Daoy (cell line): ENCODE results near the gene SRGAP3. TPM values are rescaled to one million over a fixed set of nuclear protein-coding genes. Genes with fewer than 3 reads are reported as not detected.

Source experiments
- DNase-seq: peaks from one replicate; pipeline ENCODE4 v3.0.0-alpha.2; 2015; ENCODE audit warnings: low read depth
- total RNA-seq: library from RNA; depleted of rRNA; stranded (reverse); fragments of >200 nt; shearing (Covaris generic); gene quantifications from 2 replicates; pipeline ENCODE4 v1.2.3, GENCODE V29; 2014

Gene SRGAP3
- total RNA-seq, 1 experiment from 2014 or later: 5.0 TPM

DNA sequence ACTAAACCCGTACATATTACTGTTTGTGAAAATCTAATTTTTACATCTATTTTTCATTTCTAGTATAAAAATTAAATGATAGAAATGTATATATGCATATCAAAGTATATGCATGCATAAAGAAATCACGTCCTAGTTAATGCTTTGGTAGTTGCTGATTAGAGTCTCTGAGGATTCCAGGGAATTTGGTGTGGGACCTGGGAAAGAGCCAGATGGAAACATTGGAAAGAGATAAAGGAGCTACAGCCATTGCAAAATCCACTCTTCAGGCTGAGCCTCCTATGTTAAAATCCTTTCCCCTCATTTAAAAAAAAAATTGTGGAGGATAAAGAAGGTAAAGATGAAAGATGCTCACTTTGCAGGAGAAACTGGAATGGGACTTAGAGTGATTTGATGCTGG lies 134.1 kb downstream of the SRGAP3 start:
- DNase-seq: no peak

DNA sequence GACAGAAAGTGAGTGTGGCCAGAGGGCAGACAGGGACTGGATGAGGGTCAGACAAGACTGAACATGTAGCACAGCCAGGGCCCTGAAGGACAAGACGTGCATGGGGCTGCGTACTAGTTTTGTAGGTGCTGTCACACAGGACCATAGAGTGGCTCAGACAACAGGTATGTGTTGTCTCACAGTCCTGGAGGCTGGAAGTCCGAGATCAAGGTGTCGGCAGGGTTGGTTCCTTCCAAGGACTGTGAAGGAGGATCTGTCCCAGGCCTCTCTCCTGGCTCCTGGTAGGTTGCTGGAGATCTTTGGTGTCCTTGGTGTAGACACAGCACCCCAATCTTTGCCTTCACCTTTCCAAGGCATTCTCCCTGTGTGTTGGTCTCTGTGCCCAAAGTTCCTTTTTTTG lies 136.4 kb downstream of the SRGAP3 start:
- DNase-seq: no peak

DNA sequence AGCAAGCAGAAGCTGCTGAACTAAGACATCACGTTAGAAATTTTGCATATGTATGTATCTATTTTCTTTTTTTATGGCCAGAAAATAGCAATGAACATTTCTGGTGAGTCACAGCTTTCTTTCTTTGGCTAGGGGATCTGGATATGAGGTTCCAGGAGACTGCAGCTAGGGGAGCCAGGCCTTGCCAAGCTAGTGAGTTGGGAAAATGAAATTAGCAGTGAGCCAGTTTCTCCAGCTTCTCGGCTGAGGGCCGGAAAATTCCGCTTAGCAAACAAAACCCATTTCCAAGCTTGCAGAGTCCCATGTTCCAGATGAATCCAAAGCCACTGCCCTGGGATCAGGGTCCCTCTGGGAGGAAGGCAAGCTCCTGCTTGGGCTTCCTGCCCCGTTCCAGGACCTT lies 137.6 kb downstream of the SRGAP3 start:
- DNase-seq: no peak

DNA sequence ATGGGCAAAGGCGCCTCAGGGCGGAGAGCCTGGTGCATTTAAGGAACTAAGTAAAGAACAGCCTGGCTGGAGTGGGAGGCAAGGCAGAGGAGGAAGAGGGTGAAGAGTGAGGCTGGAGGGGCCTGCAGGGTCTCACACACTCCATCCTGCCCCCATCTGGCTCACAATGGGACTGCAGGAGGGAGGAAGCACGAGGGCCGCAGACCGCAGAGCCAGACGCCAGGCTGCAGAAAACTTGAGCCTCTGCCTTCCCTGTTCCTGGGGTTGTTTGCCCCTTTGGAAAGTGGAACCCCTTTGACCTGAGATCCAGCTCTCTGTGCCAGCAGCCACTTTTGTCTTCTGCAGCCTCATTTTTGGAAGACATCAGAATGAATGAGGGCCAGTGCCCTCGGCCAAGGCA lies 138.0 kb downstream of the SRGAP3 start:
- no peak for DNase-seq

GRCh38 chr3:9110802-9111201 lies 138.6 kb downstream of the SRGAP3 start:
- no peak for DNase-seq

DNA sequence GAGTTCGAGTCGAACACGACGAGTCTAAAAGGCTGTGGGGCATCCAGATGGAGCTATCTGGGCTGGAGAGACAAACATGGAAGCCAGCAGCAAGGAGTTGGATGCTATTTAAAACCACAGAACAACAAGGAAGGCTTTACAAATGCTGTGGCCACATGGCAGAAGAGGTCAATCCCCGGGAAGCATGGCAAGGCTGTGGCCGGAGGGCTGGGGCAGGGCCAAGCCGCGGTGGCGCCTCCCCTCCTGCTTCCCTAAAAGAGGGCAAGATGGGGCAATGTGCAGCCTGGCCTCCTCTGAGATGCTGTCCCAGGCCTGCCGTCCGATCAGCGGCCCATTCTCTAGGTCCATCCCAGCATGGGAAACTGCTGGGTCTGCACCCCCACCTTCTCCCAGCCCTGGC lies 139.1 kb downstream of the SRGAP3 start:
- no peak for DNase-seq

GRCh38 chr3:9109568-9109914 lies 139.9 kb downstream of the SRGAP3 start:
- DNase-seq: no peak

DNA sequence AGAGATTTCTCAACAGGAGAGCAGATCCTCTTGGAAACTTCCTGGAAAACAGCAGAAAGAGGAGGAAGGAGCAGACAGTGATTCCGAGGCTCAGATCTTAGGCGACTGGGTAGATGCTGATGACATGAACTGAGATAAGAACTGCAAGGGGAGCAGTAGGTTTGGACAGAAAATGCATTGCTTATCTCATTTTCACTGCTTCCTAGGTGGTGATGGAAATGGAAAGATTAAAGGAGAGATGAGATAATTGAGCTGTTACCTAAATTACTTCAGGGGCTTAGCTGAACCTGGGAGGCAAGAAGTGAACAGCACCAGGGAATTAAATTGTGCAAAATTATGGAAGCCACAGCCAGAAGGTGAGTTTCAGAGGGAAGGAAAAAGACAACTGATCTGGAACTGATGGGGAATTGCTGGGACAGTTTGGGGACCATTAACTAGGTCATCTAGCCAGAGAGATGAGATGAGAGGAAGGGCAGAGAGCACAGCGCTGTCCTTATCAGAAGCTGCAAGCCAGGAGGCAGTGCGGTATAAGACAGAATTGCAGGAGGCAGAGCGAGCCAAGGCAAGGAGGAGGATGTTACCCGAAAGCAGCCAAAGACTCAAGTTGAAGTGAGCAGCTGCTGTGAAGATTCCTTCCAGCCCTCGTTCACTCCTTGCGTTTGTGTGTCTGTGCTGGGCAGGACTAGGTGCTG lies 140.4 kb downstream of the SRGAP3 start:
- DNase-seq: no peak

DNA sequence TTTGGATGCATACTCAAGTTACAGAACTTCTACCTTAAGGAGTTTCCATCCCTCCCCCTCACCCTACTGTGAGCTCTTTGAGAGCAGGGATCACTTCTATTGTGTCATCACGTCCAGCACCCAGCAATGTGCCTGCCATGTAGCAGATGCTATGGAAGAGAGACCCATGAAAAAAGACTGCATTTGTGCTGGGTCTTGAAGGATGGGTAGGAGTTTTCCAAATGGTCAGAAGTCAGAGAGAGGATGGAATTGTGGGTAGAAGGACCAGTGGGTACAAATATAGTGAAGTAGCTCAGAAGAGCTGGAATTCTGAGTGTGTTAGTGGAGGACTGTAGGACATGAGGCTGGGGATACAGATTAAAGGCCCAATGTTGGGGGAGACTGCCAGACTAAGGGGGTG lies 141.7 kb downstream of the SRGAP3 start:
- DNase-seq: no peak

- peak; percentile 17 for DNase-seq
These were observed 144.0 kb downstream of the SRGAP3 start for GRCh38 chr3:9105421-9105820.

DNA sequence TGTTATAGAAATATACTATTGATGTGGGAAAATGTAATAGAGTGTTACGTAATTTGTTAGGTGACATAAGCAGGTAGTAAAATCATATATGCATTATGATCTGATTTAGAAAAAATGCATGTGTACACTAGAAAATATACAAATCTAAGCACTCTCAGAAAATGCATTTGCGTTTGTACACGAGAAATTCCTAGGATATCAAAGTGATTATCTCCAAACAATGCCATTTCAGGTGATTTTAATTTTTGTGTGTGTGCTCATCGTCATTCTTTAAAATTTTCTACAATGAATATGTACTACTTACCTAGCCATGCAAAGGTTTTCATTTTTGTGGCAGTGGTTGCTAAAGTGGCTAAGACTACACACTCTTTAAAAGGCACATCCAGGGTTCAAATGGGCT lies 145.3 kb downstream of the SRGAP3 start:
- DNase-seq: no peak

- no peak for DNase-seq
These were observed 147.0 kb downstream of the SRGAP3 start for GRCh38 chr3:9102240-9102981.

- DNase-seq: no peak
These were observed 148.2 kb downstream of the SRGAP3 start for GRCh38 chr3:9101286-9101685.

DNA sequence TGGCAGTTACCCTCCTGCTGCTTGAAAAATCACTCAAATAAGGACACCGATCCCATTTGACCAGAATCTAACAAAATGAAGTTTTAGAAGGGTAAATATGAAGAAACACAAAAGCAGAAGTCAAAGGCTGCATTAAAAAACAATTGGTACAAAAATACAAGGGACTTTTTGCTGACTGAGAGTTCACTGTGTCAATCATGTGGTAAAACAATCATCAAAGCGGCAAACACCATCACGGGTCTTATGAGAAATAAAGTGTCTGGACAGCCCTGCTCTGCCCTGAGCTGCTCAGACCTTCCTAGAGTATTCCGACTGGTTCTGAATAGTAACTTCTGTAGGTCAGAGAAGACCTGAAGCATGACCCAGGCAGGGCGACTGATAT lies 148.9 kb downstream of the SRGAP3 start:
- DNase-seq: no peak

- no peak for DNase-seq
These were observed 149.5 kb downstream of the SRGAP3 start for GRCh38 chr3:9099702-9100512.

DNA sequence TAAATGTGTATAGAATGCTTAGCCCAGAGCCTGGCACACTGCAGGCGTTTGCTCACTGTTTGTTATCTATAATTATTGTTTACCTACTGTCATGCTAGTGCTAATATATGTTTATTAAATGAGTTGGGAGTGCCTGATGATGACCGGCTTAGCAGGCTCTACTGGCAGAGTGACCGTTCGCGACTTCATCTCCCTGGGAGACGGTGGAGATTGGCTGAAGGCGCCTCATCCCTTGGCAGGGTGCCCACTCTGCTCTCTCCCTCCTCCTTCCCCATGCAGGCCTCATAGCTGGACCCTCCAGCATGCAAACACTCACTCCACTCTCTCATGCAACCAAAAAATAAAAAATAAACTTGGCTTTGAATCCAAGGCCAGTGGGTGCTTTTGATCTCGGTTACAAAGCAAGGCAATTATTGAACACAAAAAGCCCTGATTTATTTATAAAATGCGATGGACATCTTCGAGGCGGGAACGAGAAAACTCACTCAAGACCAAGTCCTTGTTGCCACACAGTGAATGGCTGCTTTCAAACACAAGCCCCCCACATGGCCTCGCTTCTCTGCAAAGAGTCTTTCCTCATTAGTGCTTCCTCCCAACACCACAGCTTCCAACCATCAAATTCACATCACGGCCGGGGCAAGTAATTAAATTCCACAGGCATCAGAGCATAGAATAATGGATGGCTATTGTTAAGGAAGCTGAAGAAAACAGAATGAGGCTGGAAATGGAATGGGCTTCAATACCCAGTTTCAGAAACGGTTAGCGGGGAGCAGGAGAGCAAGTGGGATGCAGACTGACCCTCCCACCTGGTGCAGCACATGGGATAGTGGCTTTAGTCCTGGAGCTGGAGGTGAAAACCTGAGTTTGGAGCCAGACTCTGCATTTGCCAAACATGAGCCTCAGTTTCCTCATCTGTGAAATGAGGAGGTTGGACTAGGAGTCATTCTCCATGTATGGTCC lies 150.4 kb downstream of the SRGAP3 start:
- peak; percentile 6 for DNase-seq

DNA sequence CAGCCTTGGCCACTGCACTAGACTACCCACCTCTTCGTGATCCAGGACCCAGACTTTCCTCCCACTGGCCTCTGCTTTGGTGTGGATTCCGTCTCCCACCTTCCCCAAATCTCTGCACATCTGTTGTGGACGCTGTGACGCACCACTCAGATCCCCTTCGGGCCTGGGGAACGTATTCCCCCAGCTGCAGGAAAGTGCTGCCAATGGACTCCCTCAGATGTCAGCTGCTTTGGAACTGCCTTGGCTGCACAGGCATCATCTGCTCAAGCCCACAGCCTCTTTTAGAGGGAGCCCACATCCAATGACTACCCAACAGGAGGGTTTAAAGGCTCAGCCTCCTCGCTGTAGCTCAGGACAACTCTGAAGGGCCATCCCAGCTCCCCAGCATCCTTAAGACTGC lies 152.0 kb downstream of the SRGAP3 start:
- DNase-seq: no peak

- DNase-seq: no peak
These were observed 157.8 kb downstream of the SRGAP3 start for GRCh38 chr3:9091486-9092235.

- DNase-seq: peak; percentile 69
These were observed 160.7 kb downstream of the SRGAP3 start for GRCh38 chr3:9088441-9089353.
